Hepatocyte (in vitro differentiated cells): ENCODE results near the gene ADGRE2. TPM values are rescaled to one million over a fixed set of nuclear protein-coding genes. Genes with fewer than 3 reads are reported as not detected.
"Not testable (repeated sequence)": the region's sequence is repeated elsewhere in the genome, so short reads cannot be mapped to it uniquely, and the experiment has no call there.

Experiments used
- DNase-seq: peaks from one replicate; pipeline ENCODE4 v3.0.0-alpha.2; 2016; ENCODE audit warnings: low spot score
- H2AFZ ChIP-seq: fragments of 200-600 bp; sonication (generic); 2 replicates; pipeline ENCODE4 v1.6.0; 2016; ENCODE audit warnings: antibody characterized with exemption, mild to moderate bottlenecking
- H3K27ac ChIP-seq: fragments of 200-600 bp; sonication (generic); 2 replicates; pipeline ENCODE4 v1.5.1; 2016; ENCODE audit warnings: mild to moderate bottlenecking
- H3K27me3 ChIP-seq: fragments of 200-600 bp; sonication (generic); 2 replicates; pipeline ENCODE4 v1.6.1; 2016
- H3K36me3 ChIP-seq: fragments of 200-600 bp; sonication (generic); replicated peaks from 2 replicates; pipeline ENCODE4 v1.5.1; 2016; ENCODE audit warnings: low read depth; ENCODE audit not compliant: insufficient read depth
- H3K4me1 ChIP-seq: fragments of 200-600 bp; sonication (generic); 2 replicates; pipeline ENCODE4 v1.5.1; 2016; ENCODE audit warnings: mild to moderate bottlenecking, moderate library complexity; ENCODE audit not compliant: insufficient read depth
- H3K4me2 ChIP-seq: fragments of 200-600 bp; sonication (generic); 2 replicates; pipeline ENCODE4 v1.6.0; 2016
- H3K4me3 ChIP-seq: fragments of 200-600 bp; sonication (generic); 2 replicates; pipeline ENCODE4 v1.5.1; 2016; ENCODE audit warnings: mild to moderate bottlenecking
- H3K79me2 ChIP-seq: fragments of 200-600 bp; sonication (generic); 2 replicates; pipeline ENCODE4 v1.6.0; 2017; ENCODE audit warnings: mild to moderate bottlenecking
- H3K9me2 ChIP-seq: fragments of 200-600 bp; sonication (generic); replicated peaks from 2 replicates; pipeline ENCODE4 v1.6.0; 2017; ENCODE audit warnings: mild to moderate bottlenecking; ENCODE audit not compliant: insufficient read depth
- H3K9me3 ChIP-seq: fragments of 200-600 bp; sonication (generic); 2 replicates; pipeline ENCODE4 v1.5.1; 2016; ENCODE audit warnings: low read depth, mild to moderate bottlenecking
- H4K20me1 ChIP-seq: fragments of 200-600 bp; sonication (generic); 2 replicates; pipeline ENCODE4 v1.6.0; 2016; ENCODE audit warnings: mild to moderate bottlenecking; ENCODE audit not compliant: insufficient read depth, poor library complexity, severe bottlenecking
- CTCF ChIP-seq: fragments of 200-600 bp; sonication (generic); IDR thresholded peaks from 2 replicates; pipeline ENCODE4 v1.5.1; 2016; ENCODE audit warnings: antibody characterized with exemption, mild to moderate bottlenecking; ENCODE audit not compliant: poor library complexity
- EZH2 ChIP-seq: fragments of 200-600 bp; sonication (generic); IDR thresholded peaks from 2 replicates; pipeline ENCODE4 v1.6.1; 2016; ENCODE audit warnings: antibody characterized with exemption, mild to moderate bottlenecking, borderline replicate concordance
- EZH2phosphoT487 ChIP-seq: fragments of 200-600 bp; sonication (generic); IDR thresholded peaks from one replicate; pipeline ENCODE4 v1.6.1; 2018; ENCODE audit warnings: antibody characterized with exemption, mild to moderate bottlenecking, low read depth, moderate library complexity; ENCODE audit not compliant: unreplicated experiment, severe bottlenecking
- WGBS: methylation state at CpG from one replicate; pipeline ENCODE4 v1.1.6; 2016; ENCODE audit warnings: low lambda C conversion rate; ENCODE audit errors: missing lambda C conversion rate; 5-methylcytosine and 5-hydroxymethylcytosine counted together
- polyA plus RNA-seq: library from polyadenylated mRNA; unstranded; fragments of >200 nt; fragmentation: Nextera tagmentation; extraction: Ambion mirVana; gene quantifications from 2 replicates; pipeline ENCODE4 v1.2.1, GENCODE V29; 2016
- total RNA-seq: library from RNA; depleted of rRNA; stranded (reverse); fragments of >200 nt; gene quantifications from 2 replicates; pipeline ENCODE4 v1.2.3, GENCODE V29; 2014

Gene ADGRE2
- total and polyA plus RNA-seq, 2 experiments from 2014 or later = 0.57 to 2.1 TPM

DNA sequence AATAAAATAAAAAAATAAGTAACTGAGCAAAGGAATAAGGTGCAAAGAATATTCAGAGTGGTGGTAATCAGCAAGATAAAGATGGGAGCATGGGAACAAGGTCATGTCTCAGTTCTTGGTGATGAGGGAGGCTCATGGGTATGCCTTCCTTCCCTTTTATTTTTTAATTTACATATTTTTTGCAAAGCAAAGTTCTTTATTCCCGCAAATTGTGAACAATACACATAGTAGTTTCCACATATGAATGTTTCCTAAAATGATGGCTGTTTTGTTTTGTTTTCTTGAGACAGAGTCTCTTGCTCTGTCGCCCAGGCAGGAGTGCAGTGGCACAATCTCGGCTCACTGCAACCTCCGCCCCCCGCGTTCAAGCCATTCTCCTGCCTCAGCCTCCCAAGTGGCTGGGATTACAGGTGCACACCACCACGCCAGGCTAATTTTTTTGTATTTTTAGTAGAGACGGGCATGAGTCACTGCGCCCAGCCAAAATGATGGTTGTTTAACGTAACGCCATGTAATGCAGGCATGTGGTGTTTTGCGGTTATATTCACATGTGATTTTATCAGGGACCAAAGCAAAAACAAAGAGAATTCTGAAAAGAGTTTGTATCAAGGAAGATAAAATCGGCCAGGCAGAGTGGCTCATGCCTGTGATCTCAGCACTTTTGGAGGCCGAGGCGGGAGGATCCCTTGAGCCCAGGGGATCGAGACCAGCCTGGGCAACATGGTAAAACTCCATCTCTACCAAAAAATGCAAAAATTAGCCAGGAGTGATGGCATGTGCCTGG is 4.5 kb upstream of the ADGRE2 start:
- Histone ChIP-seq H3K4me2 (no peak overlapping the region), H4K20me1 (no peaks in the 10 kb centered on the region), H3K9me2 (no peaks in the 10 kb centered on the region), H3K9me3 (no peaks in the 10 kb centered on the region), H3K4me1 (no peaks in the 10 kb centered on the region), H3K79me2 (no peaks in the 10 kb centered on the region), H3K36me3 (no peaks in the 10 kb centered on the region), H2AFZ (no peak overlapping the region), H3K27me3 (no peaks in the 10 kb centered on the region), H3K27ac (no peak overlapping the region), H3K4me3 (no peak overlapping the region)
- TF ChIP-seq CTCF (no peak), EZH2 (no peak), EZH2phosphoT487 (no peak)
- 93% methylated on average over 16 of the region's 16 CpGs for WGBS
- DNase-seq = no peak

DNA sequence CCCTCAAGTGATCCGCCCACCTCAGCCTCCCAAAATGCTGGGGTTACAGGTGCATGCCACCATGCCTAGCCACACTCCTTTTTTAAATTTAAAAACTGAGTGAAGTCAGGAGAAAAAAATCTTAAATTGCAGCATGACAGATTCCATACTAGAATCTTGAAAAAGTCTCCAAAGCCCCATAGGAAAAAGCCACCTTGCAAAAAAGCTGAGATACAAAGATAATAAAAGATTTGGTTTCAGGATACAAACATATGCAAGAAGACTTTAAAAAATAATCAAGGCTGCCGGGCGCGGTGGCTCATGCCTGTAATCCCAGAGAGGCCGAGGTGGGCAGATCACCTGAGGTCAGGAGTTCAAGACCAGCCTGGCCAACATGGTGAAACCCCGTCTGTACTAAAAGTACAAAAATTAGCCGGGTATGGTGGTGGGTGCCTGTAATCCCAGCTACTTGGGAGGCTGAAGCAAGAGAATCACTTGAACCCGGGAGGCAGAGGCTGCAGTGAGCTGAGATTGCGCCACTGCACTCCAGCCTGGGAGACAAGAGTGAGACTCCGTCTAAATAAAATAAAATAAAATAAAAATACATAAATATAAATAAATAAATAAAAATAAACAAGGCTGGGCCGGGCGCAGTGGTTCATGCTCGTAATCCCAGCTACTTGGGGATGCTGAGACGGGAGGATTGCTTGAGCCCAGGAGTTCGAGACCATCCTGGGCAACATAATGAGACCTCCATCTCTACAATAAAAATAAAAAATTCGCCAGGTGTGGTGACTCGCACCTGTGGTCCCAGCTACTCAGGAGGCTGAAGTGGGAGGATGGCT is 3.6 kb upstream of the ADGRE2 start:
- not testable (repeated sequence) for H3K27ac ChIP-seq, H3K4me3 ChIP-seq, H2AFZ ChIP-seq, H3K27me3 ChIP-seq, H4K20me1 ChIP-seq, H3K9me2 ChIP-seq, DNase-seq, H3K36me3 ChIP-seq, H3K79me2 ChIP-seq, H3K4me1 ChIP-seq, H3K4me2 ChIP-seq, H3K9me3 ChIP-seq
- WGBS = 92% methylated on average over 17 of the region's 17 CpGs

GRCh38 chr19:14780622-14781225 is 2.4 kb upstream of the ADGRE2 start:
- H3K4me1 ChIP-seq, H3K4me3 ChIP-seq, H3K27me3 ChIP-seq, DNase-seq, H3K9me3 ChIP-seq, H3K9me2 ChIP-seq, H2AFZ ChIP-seq, H4K20me1 ChIP-seq, H3K4me2 ChIP-seq, H3K36me3 ChIP-seq, H3K27ac ChIP-seq, H3K79me2 ChIP-seq: not testable (repeated sequence)
- WGBS = 64% methylated on average over 12 of the region's 14 CpGs

GRCh38 chr19:14779151-14779550 is 791 bp upstream of the ADGRE2 start:
- Histone ChIP-seq H3K27ac (no peak overlapping the region), H3K27me3 (no peaks in the 10 kb centered on the region), H4K20me1 (no peaks in the 10 kb centered on the region), H3K9me2 (no peaks in the 10 kb centered on the region), H3K4me2 (no peak overlapping the region), H3K36me3 (no peaks in the 10 kb centered on the region), H3K4me3 (no peak overlapping the region), H3K79me2 (no peaks in the 10 kb centered on the region), H3K4me1 (no peaks in the 10 kb centered on the region), H2AFZ (no peak overlapping the region), H3K9me3 (no peaks in the 10 kb centered on the region)
- TF ChIP-seq EZH2phosphoT487 (no peak), CTCF (no peak)
- no peak for DNase-seq
- 62% methylated on average over 5 of the region's 5 CpGs for WGBS

DNA sequence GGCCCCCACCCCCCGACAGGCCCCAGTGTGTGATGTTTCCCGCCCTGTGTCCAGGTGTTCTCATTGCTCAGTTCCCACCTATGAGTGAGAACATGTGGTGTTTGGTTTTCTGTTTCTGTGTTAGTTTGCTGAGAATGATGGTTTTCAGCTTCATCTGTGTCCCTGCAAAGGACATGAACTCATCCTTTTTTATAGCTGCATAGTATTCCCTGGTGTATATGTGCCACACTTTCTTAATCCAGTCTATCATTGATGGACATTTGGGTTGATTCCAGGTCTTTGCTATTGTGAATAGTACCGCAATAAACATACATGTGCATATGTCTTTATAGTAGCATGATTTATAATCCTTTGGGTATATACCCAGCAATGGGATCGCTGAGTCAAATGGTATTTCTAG is 715 bp downstream of the ADGRE2 start:
- H3K27ac ChIP-seq, H3K4me2 ChIP-seq, H4K20me1 ChIP-seq, H3K4me1 ChIP-seq, H3K9me3 ChIP-seq, H3K79me2 ChIP-seq, H3K9me2 ChIP-seq, H3K36me3 ChIP-seq, H3K27me3 ChIP-seq, DNase-seq, H3K4me3 ChIP-seq, H2AFZ ChIP-seq: not testable (repeated sequence)
- 92% methylated on average over 4 of the region's 4 CpGs for WGBS
